Cardiac muscle cell (in vitro differentiated cells and primary cell): ENCODE data around the gene ODAD3. TPM values are rescaled to one million over a fixed set of nuclear protein-coding genes. Genes with fewer than 3 reads are reported as not detected.
A peak's percentile ranks its signal among the peaks of the same experiment; 100 is the strongest.

Experiments
- DNase-seq, 2 donors: peaks; one replicate each; pipeline versions ENCODE4 v3.0.0 to v3.0.0-alpha.2; 2010 to 2017; ENCODE audit warnings: low read depth in 1 of 2, low spot score in 1 of 2
- H3K27ac ChIP-seq: fragments of 200-600 bp; sonication (generic); 2 replicates; pipeline ENCODE4 v1.5.1; 2016
- H3K27me3 ChIP-seq: fragments of 200-600 bp; sonication (generic); 2 replicates; pipeline ENCODE4 v1.6.0; 2016; ENCODE audit warnings: control low read depth
- H3K36me3 ChIP-seq: fragments of 200-600 bp; sonication (generic); 2 replicates; pipeline ENCODE4 v1.5.1; 2016; ENCODE audit warnings: control low read depth
- H3K4me1 ChIP-seq: fragments of 200-600 bp; sonication (generic); 2 replicates; pipeline ENCODE4 v1.8.1; 2017; ENCODE audit warnings: low read depth, mild to moderate bottlenecking, mixed run types
- H3K4me3 ChIP-seq: fragments of 200-600 bp; sonication (generic); 2 replicates; pipeline ENCODE4 v1.5.1; 2016; ENCODE audit warnings: mild to moderate bottlenecking
- H3K9me3 ChIP-seq: fragments of 200-600 bp; sonication (generic); 2 replicates; pipeline ENCODE4 v1.5.1; 2017; ENCODE audit warnings: low read depth, mild to moderate bottlenecking, control low read depth
- polyA plus RNA-seq: library from polyadenylated mRNA; unstranded; fragments of >200 nt; fragmentation: Nextera tagmentation; extraction: Ambion mirVana; gene quantifications from 2 replicates; pipeline ENCODE4 v1.2.1, GENCODE V29; 2016
- total RNA-seq: library from RNA; depleted of rRNA; stranded (reverse); fragments of >200 nt; gene quantifications from 2 replicates; pipeline ENCODE4 v1.2.3, GENCODE V29; 2016
- TF ChIP-seq, protein P1 (sequence below): IDR thresholded peaks from 2 replicates; pipeline ENCODE4 v1.5.1; 2012; ENCODE audit warnings: low read depth, mild to moderate bottlenecking, low read length

Gene ODAD3
- total and polyA plus RNA-seq, 2 experiments from 2014 or later, result 3.8 to 5.1 TPM

DNA sequence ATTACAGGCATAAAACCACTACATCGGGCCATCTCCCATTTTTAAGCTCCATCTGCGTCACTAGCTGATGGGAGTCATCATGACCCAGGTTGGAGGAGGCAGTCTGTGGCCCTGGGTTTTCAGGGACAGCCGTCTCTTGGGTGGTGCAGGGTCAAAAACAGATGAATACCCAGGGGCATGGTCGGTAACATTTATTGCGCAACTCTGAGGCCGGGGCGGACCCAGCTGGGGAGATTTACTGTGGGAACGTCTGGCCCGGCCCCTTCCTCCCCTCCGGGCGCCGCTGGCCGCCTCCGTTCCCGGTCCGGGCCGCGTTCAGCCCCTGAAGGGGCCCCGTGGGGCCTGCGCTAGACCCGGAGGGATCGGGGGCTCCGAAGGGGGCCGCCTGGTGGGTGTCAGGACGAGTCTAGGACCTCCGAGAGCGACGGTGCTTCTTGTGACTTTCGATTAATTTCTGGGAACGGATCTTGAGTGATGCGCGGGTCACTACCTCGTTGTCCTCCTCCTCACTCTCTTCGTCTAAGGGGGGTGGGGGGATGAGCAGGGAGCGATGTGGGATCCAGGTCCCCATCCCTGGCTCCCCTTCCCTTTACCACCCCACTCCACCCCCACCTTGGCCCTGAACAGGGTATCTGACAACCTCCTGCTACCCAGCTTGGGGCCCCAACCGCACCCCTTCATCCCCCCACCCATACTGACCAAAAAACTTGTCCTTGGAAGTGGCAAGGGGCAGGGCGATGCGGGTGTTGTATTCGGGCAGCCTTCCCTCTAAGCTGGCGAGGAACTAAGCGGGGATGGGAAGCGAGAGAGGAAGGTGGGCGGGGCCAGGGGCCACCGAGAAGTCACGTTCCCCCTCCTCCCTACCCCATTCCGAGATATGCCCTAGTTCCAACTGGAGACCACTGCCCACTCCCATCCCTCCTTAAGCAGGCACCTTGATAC, 14.2 kb downstream of the ODAD3 start:
- H3K27ac ChIP-seq, result no peak overlapping the region
- no peaks in the 10 kb centered on the region for H3K36me3 ChIP-seq
- peaks cover 47% of the 10 kb centered on the region for H3K27me3 ChIP-seq
- peak overlapping the region; percentile 20 for H3K4me3 ChIP-seq
- H3K4me1 ChIP-seq, result peaks cover 6% of the 10 kb centered on the region
- H3K9me3 ChIP-seq, result no peaks in the 10 kb centered on the region
- TF ChIP-seq, protein P1, sequence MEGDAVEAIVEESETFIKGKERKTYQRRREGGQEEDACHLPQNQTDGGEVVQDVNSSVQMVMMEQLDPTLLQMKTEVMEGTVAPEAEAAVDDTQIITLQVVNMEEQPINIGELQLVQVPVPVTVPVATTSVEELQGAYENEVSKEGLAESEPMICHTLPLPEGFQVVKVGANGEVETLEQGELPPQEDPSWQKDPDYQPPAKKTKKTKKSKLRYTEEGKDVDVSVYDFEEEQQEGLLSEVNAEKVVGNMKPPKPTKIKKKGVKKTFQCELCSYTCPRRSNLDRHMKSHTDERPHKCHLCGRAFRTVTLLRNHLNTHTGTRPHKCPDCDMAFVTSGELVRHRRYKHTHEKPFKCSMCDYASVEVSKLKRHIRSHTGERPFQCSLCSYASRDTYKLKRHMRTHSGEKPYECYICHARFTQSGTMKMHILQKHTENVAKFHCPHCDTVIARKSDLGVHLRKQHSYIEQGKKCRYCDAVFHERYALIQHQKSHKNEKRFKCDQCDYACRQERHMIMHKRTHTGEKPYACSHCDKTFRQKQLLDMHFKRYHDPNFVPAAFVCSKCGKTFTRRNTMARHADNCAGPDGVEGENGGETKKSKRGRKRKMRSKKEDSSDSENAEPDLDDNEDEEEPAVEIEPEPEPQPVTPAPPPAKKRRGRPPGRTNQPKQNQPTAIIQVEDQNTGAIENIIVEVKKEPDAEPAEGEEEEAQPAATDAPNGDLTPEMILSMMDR, result no peak
- DNase-seq, result peak; percentile 30 to 63

DNA sequence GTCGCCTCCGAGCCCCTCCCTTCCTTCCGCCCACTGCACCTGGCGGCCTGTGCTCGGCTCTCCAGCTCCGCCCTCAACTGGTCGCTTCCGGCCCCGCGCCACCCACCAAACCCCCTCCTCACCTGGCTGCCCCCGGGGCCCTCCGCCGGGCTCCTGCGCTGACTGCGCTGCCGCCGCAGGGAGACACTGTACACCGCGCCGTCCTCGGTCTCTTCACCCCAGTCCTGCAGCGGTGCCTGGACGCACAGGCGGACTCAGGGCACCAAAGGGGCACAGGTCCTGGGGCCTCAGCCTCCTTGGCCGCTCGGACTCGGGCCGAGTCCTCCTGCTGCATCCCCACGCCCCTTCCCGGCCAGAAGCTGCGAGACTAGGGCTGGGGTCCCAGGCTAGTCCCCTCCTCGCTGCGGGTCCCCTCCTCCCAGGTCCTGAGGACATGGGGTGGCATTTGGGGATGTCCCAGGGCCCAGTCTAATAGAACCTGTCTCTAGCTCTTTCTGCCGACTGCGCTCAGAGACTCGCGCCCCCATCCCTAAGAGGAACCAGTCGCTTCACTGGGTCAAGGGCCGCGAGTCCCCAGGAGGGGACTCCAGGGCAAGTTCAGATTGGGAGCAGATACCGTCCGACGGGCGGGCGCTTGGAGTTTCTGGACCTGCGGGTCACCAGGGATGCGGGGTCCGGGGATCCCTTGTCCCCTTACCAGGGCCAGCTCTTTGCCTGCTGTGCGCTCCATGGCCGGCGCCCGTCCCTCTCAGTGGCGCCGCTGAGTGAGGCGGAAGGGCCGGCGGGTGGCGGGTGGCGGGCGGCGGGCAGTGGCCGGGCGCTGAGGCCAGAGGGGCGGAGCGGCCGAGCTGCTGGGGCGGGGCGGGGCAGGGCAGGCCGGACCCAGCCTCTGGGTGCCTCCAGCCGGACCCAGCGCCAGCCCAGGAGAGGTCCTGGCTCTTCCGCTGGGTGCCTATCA, 16.1 kb downstream of the ODAD3 start, which contains the start of gene RGL3:
Gene RGL3, minus strand, starts transcription at position 766 of the 958 bp plus-strand sequence. Its CDS starts 36 bp downstream, at position 730.
- Histone ChIP-seq H3K27ac (no peak within 1 kb of the TSS), H3K36me3 (no peaks in the 10 kb centered on the region), H3K4me1 (peaks cover 6% of the 10 kb centered on the region), H3K27me3 (peaks cover 43% of the 10 kb centered on the region), H3K4me3 (peak within 1 kb of the TSS; percentile 44), H3K9me3 (no peaks in the 10 kb centered on the region)
- DNase-seq, result peak in 1 of 2 donors; percentile 68
- TF ChIP-seq, protein P1, result no peak

DNA sequence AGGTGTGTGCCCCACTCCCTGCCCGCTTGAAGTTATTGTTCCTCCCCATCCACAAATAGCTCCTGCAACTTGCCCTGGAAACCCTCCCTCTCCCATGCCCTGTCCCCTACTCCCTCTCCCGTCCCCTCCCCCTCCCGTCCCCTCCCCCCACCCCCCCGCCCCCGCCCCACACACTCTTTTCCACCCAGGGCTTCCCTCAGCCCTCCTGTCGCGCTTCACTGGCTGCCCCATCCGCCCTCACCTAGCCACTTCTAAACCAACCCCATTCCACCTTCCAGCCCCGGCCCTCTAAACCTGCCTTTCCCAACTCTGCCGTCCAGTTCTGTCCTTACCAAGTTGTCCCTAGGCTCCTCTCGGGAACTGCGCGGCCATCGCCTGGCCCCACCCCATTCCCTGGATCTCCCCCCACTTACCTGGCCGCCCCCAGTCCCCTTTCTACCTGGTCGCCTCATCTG, 16.8 kb downstream of the ODAD3 start:
- Histone ChIP-seq H3K9me3 (no peaks in the 10 kb centered on the region), H3K36me3 (no peaks in the 10 kb centered on the region), H3K4me1 (peaks cover 6% of the 10 kb centered on the region), H3K27me3 (peaks cover 36% of the 10 kb centered on the region), H3K27ac (no peak overlapping the region), H3K4me3 (peak overlapping the region; percentile 44)
- peak in 1 of 2 donors; percentile 33 for DNase-seq
- TF ChIP-seq, protein P1, result no peak

DNA sequence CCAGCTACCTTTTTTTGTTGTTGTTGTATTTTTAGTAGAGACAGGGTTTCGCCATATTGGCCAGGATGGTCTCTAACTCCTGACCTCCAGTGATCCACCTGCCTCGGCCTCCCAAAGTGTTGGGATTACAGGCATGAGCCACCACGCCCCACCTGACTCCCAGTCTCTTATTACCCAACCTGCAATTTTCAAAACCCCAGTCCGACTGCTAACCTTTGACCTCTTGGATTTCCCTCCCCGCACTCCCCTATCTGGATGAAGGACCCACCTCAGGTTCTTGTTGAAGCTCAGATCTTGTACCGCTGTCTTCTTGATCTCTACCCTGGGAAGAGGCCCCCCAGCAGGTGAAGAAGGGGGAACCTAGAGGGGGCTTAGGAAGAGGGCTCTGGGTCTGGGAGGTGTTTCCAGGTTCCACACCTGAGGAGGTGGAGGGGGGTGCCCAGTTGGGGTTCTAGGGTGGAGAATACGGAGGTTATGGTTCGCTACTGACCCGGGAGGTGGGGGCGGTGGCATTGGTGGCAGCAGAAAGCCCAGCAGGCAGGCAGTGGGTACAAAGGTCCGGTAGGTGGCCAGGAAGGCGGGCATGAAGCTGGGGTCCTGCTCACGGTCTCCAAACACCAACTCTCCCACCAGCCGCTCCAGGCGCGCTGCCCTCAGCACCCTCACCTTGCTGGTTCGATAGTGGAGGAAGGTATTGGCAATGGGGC, 18.4 kb downstream of the ODAD3 start:
- H3K4me1 ChIP-seq, result peaks cover 6% of the 10 kb centered on the region
- H3K4me3 ChIP-seq, result no peak overlapping the region
- H3K27ac ChIP-seq, result no peak overlapping the region
- DNase-seq, result no peak
- peaks cover 19% of the 10 kb centered on the region for H3K27me3 ChIP-seq
- H3K36me3 ChIP-seq, result peaks cover 3% of the 10 kb centered on the region
- no peaks in the 10 kb centered on the region for H3K9me3 ChIP-seq
- TF ChIP-seq, protein P1, result no peak

DNA sequence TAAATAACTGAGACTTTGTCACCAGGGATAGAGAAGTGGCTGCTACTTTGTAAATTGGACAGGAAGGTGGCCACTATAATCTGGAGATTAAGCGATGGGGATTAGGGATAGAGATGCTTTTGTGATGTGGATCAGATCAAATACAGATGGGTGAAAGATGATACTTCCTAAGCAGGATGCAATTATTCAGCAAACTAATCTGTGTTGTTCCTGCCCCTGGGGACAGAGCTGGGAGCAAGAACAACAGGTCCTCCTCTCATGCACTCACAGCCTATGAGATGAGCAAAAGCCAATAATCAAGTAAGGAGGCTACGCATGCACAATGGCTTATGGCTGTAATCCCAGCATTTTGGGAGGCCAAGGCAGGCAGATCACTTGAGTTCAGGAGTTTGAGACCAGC, 20.4 kb downstream of the ODAD3 start:
- no peak for DNase-seq
- H3K9me3 ChIP-seq, result no peaks in the 10 kb centered on the region
- H3K27ac ChIP-seq, result no peak overlapping the region
- TF ChIP-seq, protein P1, result no peak
- no peaks in the 10 kb centered on the region for H3K4me1 ChIP-seq
- H3K27me3 ChIP-seq, result peaks cover 2% of the 10 kb centered on the region
- H3K4me3 ChIP-seq, result no peak overlapping the region
- H3K36me3 ChIP-seq, result peaks cover 3% of the 10 kb centered on the region
